Keratinocyte (primary cell): ENCODE results near the gene CRTC3.

ENCODE experiments used
- EZH2 ChIP-seq: IDR thresholded peaks from one replicate; pipeline ENCODE4 v1.6.1; 2012; ENCODE audit warnings: inconsistent platforms, mild to moderate bottlenecking, low read length, moderate library complexity
- TF ChIP-seq, protein P1 (sequence below), 3 experiments: IDR thresholded peaks in 1 of 3; conservative IDR thresholded peaks in 1 of 3; optimal IDR thresholded peaks in 1 of 3; 2 replicates in 2 of 3; 3 replicates in 1 of 3; pipeline versions ENCODE3 to v1.5.1; 2011; ENCODE audit warnings: low read length in 3 of 3, mild to moderate bottlenecking in 3 of 3, moderate library complexity in 2 of 3, control low read depth in 1 of 3, inconsistent platforms in 1 of 3; ENCODE audit not compliant: insufficient read depth in 2 of 3; ENCODE audit errors: extremely low read depth in 1 of 3

DNA sequence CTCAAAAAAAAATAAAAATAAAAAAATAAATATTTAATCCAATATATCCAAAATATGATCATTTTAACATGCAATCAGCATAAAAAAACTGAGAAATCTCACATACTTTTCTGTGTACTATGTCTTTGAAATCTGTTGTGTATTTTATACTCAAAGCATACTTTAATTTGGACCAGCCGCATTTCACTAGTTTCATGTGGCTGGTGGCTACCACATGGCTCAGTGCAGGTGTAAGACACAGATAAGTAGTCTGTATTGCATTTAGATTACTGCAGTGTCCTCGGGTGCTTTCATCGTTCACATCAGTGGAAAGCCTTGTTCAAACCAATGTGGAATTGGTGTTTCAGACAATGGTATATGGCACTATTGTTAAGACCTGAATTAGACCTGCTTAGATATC lies 11.0 kb downstream of the CRTC3 start:
- TF ChIP-seq, protein P1, sequence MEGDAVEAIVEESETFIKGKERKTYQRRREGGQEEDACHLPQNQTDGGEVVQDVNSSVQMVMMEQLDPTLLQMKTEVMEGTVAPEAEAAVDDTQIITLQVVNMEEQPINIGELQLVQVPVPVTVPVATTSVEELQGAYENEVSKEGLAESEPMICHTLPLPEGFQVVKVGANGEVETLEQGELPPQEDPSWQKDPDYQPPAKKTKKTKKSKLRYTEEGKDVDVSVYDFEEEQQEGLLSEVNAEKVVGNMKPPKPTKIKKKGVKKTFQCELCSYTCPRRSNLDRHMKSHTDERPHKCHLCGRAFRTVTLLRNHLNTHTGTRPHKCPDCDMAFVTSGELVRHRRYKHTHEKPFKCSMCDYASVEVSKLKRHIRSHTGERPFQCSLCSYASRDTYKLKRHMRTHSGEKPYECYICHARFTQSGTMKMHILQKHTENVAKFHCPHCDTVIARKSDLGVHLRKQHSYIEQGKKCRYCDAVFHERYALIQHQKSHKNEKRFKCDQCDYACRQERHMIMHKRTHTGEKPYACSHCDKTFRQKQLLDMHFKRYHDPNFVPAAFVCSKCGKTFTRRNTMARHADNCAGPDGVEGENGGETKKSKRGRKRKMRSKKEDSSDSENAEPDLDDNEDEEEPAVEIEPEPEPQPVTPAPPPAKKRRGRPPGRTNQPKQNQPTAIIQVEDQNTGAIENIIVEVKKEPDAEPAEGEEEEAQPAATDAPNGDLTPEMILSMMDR (optimal IDR thresholded peaks at IDR 0.05 in 1 of 3, IDR thresholded peaks at IDR 0.05 in 1 of 3, conservative IDR thresholded peaks at IDR 0.05 in 1 of 3; ENCODE audit: extremely low read depth in 1 of 3, insufficient read depth in 2 of 3, low read length in 3 of 3), result no peak
- TF ChIP-seq EZH2, result no peak
